Ishikawa (cell line): Measurements from ENCODE around the gene DHX35.

Experiments used
- CEBPB ChIP-seq: IDR thresholded peaks from 2 replicates; pipeline ENCODE4 v1.6.1; 2012
- CREB1 ChIP-seq: IDR thresholded peaks from 2 replicates; pipeline ENCODE4 v1.6.1; 2012; ENCODE audit warnings: low read depth
- EGR1 ChIP-seq: IDR thresholded peaks from 2 replicates; pipeline ENCODE4 v1.6.1; 2012
- EP300 ChIP-seq: IDR thresholded peaks from 2 replicates; pipeline ENCODE4 v1.6.1; 2012; ENCODE audit warnings: borderline replicate concordance
- FOXM1 ChIP-seq: IDR thresholded peaks from 2 replicates; pipeline ENCODE4 v1.6.1; 2012; ENCODE audit warnings: low read depth, borderline replicate concordance
- MAX ChIP-seq: IDR thresholded peaks from 2 replicates; pipeline ENCODE4 v1.6.1; 2012
- NFIC ChIP-seq: IDR thresholded peaks from 2 replicates; pipeline ENCODE4 v1.6.1; 2012
- RAD21 ChIP-seq: IDR thresholded peaks from 2 replicates; pipeline ENCODE4 v1.6.1; 2012; ENCODE audit warnings: low read depth
- TAF1 ChIP-seq: IDR thresholded peaks from 2 replicates; pipeline ENCODE4 v1.6.1; 2012; ENCODE audit warnings: low read depth, mild to moderate bottlenecking
- TCF12 ChIP-seq: IDR thresholded peaks from 2 replicates; pipeline ENCODE4 v1.6.1; 2012; ENCODE audit warnings: low read depth
- TEAD4 ChIP-seq: IDR thresholded peaks from 2 replicates; pipeline ENCODE4 v1.6.1; 2012
- USF1 ChIP-seq: IDR thresholded peaks from 2 replicates; pipeline ENCODE4 v1.6.1; 2012
- YY1 ChIP-seq: IDR thresholded peaks from 2 replicates; pipeline ENCODE4 v1.6.1; 2012; ENCODE audit warnings: low read depth
- ZBTB7A ChIP-seq: IDR thresholded peaks from 2 replicates; pipeline ENCODE4 v1.6.1; 2012; ENCODE audit warnings: low read depth
- TF ChIP-seq, protein P1 (sequence below): IDR thresholded peaks from 2 replicates; pipeline ENCODE4 v1.6.1; 2012; ENCODE audit warnings: low read depth, mild to moderate bottlenecking

DHX35 gene

GRCh38 chr20:39059036-39059435 is 96.9 kb downstream of the DHX35 start:
- TF ChIP-seq, protein P1, sequence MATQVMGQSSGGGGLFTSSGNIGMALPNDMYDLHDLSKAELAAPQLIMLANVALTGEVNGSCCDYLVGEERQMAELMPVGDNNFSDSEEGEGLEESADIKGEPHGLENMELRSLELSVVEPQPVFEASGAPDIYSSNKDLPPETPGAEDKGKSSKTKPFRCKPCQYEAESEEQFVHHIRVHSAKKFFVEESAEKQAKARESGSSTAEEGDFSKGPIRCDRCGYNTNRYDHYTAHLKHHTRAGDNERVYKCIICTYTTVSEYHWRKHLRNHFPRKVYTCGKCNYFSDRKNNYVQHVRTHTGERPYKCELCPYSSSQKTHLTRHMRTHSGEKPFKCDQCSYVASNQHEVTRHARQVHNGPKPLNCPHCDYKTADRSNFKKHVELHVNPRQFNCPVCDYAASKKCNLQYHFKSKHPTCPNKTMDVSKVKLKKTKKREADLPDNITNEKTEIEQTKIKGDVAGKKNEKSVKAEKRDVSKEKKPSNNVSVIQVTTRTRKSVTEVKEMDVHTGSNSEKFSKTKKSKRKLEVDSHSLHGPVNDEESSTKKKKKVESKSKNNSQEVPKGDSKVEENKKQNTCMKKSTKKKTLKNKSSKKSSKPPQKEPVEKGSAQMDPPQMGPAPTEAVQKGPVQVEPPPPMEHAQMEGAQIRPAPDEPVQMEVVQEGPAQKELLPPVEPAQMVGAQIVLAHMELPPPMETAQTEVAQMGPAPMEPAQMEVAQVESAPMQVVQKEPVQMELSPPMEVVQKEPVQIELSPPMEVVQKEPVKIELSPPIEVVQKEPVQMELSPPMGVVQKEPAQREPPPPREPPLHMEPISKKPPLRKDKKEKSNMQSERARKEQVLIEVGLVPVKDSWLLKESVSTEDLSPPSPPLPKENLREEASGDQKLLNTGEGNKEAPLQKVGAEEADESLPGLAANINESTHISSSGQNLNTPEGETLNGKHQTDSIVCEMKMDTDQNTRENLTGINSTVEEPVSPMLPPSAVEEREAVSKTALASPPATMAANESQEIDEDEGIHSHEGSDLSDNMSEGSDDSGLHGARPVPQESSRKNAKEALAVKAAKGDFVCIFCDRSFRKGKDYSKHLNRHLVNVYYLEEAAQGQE: no peak
- TF ChIP-seq CREB1: no peak
- no peak for TF ChIP-seq EGR1
- no peak for TF ChIP-seq USF1
- no peak for TF ChIP-seq TEAD4
- no peak for TF ChIP-seq NFIC
- no peak for TF ChIP-seq EP300

DNA sequence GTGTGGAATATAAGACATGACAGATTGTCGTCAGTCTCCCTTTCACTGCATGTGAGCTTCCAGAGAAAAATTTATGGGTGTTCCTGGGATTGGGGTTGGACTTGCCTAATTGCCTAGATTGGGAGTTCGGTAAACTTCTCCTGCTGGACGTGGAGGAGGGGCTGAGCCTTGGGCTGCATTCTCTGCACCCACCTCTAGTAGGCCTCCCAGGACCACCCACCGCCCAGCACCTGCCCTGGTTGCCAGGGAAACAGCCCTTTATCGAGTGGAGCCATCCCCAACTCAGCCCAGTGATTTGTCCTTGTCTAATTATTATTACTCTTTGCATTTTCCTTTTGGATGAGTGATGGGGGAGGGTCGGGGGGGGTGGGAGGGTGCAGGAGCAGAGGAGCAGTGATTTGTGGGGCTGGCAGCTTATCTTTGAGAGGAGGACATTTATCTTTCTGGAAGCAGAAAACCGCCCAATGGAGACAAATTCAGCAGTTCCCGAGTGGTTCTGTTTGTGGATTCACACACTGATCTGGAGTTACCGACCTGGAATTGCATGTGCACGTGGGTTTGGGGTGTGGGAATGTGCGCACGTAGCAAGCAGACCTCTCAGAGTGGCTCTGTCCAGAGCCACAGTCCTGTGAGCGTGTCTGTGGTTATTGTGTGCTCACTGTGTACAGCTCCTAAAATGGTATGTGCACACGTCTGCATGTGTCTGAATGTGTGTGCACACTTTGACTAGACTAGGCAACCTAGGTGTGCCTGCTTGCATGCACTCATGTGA is 104.5 kb downstream of the DHX35 start:
- TF ChIP-seq EGR1 (no peak), CEBPB (no peak), TAF1 (no peak), RAD21 (no peak), MAX (no peak), FOXM1 (no peak), TEAD4 (no peak), YY1 (no peak), USF1 (no peak), ZBTB7A (no peak), NFIC (no peak), TCF12 (no peak), CREB1 (no peak), EP300 (no peak)
- TF ChIP-seq, protein P1: no peak

DNA sequence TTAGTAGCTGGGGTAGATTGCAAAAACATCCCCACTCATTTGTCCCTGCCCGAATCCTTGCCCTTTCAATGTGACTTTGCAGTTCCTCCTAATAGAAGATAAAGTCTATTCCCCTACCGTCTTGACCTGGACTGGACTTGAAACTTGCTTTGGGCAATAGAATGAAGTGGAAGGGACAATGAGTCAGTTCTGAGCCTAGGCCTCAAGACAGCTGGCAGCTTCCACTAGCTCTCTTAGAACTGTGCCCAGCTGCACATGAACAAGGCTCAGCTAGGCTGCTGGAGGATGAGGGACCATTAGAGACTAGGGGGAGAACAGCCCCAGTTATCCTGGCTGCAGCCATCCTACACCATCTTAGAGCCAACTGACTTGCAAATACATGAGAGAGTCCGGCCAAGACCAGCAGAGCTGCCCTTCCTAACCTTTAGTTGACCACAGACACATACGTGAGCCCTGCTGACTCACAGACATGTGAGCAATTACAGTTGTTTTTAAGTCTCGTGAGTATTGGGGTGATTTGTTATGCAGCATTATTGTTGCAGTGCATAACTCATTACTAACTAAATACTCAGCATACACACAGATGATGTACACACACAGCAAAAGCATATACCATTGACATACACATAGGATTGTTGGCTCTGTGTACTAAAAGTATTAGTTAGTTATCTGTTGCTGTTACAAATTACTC is 105.5 kb downstream of the DHX35 start:
- TF ChIP-seq EGR1 (no peak), TCF12 (no peak), ZBTB7A (no peak), USF1 (no peak), EP300 (no peak), YY1 (no peak), CREB1 (no peak), TAF1 (no peak), CEBPB (no peak), NFIC (no peak), TEAD4 (no peak), MAX (no peak), RAD21 (no peak), FOXM1 (no peak)
- TF ChIP-seq, protein P1: no peak

DNA sequence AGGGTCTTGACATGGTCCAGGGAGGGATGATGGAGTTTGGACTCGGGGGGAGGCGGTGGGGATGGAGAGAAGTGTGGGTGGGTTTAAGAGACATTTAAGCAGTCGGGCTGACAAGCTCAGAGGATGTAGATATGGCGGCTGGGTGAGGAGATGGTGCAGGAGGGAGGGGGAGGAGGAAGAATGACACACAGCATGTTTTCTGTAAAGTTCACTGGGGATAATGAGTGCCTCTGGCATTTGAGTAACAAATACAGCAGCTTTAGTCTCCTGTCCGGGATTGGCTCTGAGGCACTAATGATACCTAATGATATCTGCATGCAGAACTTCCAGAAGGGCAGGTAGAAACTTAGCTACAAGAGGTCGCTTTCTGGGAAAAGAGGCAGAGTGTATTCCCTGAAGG is 107.8 kb downstream of the DHX35 start:
- TF ChIP-seq, protein P1: no peak
- TF ChIP-seq TEAD4 (no peak), NFIC (no peak), EP300 (no peak), CREB1 (no peak), EGR1 (no peak), USF1 (no peak), TCF12 (no peak)
